GM12872 (cell line): ENCODE results near the gene LRP5.

Experiments used
- CTCF ChIP-seq: IDR thresholded peaks from 3 replicates; pipeline ENCODE4 v1.5.1; 2011; ENCODE audit warnings: low read depth, mild to moderate bottlenecking, low read length, moderate library complexity; ENCODE audit not compliant: insufficient read depth

Gene LRP5

GRCh38 chr11:68313574-68314202, 1.3 kb downstream of the LRP5 start:
- TF ChIP-seq CTCF = no peak

GRCh38 chr11:68314203-68315170, 2.1 kb downstream of the LRP5 start:
- no peak for TF ChIP-seq CTCF

- TF ChIP-seq CTCF = no peak
Measured at GRCh38 chr11:68315171-68315920, 3.0 kb downstream of the LRP5 start.

- TF ChIP-seq CTCF = no peak
Measured at GRCh38 chr11:68317147-68317785, 4.9 kb downstream of the LRP5 start.

GRCh38 chr11:68321293-68322051, 9.1 kb downstream of the LRP5 start:
- TF ChIP-seq CTCF = no peak

- TF ChIP-seq CTCF = no peak
Measured at GRCh38 chr11:68322052-68322430, 9.7 kb downstream of the LRP5 start.
